AG09309 (cell line): Measurements from ENCODE around the gene RIPK4.

Experiments
- DNase-seq: peaks from one replicate; pipeline ENCODE4 v3.0.0-alpha.2; 2010; ENCODE audit warnings: low read depth
- H3K4me3 ChIP-seq: 2 replicates; pipeline ENCODE4 v1.5.1; 2011; ENCODE audit warnings: mild to moderate bottlenecking, low read depth, low read length, moderate library complexity; ENCODE audit not compliant: control insufficient read depth
- CTCF ChIP-seq: IDR thresholded peaks from 2 replicates; pipeline ENCODE4 v1.5.1; 2011; ENCODE audit warnings: mild to moderate bottlenecking, low read depth, low read length, inconsistent platforms; ENCODE audit not compliant: insufficient read depth, control insufficient read depth; ENCODE audit errors: missing control alignments

The RIPK4 gene

GRCh38 chr21:41802684-41803083 is 35.8 kb upstream of the RIPK4 start:
- no peak for TF ChIP-seq CTCF
- no peak overlapping the region for H3K4me3 ChIP-seq
- DNase-seq, result no peak

- DNase-seq, result no peak
- H3K4me3 ChIP-seq, result no peak overlapping the region
- no peak for TF ChIP-seq CTCF
Measured at GRCh38 chr21:41802198-41802584, 35.3 kb upstream of the RIPK4 start.

GRCh38 chr21:41801321-41802197 is 34.7 kb upstream of the RIPK4 start:
- no peak for TF ChIP-seq CTCF
- DNase-seq, result no peak
- no peak overlapping the region for H3K4me3 ChIP-seq

- H3K4me3 ChIP-seq, result no peak overlapping the region
- no peak for DNase-seq
- TF ChIP-seq CTCF, result no peak
Measured at GRCh38 chr21:41800425-41801320, 33.8 kb upstream of the RIPK4 start.

- H3K4me3 ChIP-seq, result no peak overlapping the region
- DNase-seq, result no peak
- TF ChIP-seq CTCF, result no peak
Measured at GRCh38 chr21:41799763-41800162, 32.9 kb upstream of the RIPK4 start.

GRCh38 chr21:41798326-41798725 is 31.5 kb upstream of the RIPK4 start:
- TF ChIP-seq CTCF, result no peak
- no peak for DNase-seq
- H3K4me3 ChIP-seq, result no peak overlapping the region
